Testis (tissue), 3 donors: ENCODE results near the gene ARL6. TPM values are rescaled to one million over a fixed set of nuclear protein-coding genes. Genes with fewer than 3 reads are reported as not detected.
"Not testable (repeated sequence)": the region's sequence is repeated elsewhere in the genome, so short reads cannot be mapped to it uniquely, and the experiment has no call there.

Experiments
- DNase-seq: peaks from one replicate; pipeline ENCODE4 v3.0.0-alpha.2; 2019
- H3K27ac ChIP-seq, 2 donors: fragments of 200-600 bp; sonication (generic); one replicate each; pipeline ENCODE4 v1.5.1; 2019
- H3K27me3 ChIP-seq: fragments of 200-600 bp; sonication (generic); one replicate; pipeline ENCODE4 v1.5.1; 2019
- H3K36me3 ChIP-seq: fragments of 200-600 bp; sonication (generic); one replicate; pipeline ENCODE4 v1.5.1; 2017; ENCODE audit warnings: low read depth; ENCODE audit errors: missing control alignments
- H3K4me1 ChIP-seq: fragments of 200-600 bp; sonication (generic); one replicate; pipeline ENCODE4 v1.5.1; 2019
- H3K4me3 ChIP-seq, 2 donors: fragments of 200-600 bp; sonication (generic); one replicate each; pipeline ENCODE4 v1.5.1; 2017 to 2019
- H3K9me3 ChIP-seq: fragments of 200-600 bp; sonication (generic); one replicate; pipeline ENCODE4 v1.5.1; 2017
- POLR2A ChIP-seq: fragments of 450-650 bp; IDR thresholded peaks from one replicate; pipeline ENCODE4 v1.6.1; 2017; ENCODE audit warnings: antibody characterized with exemption, mild to moderate bottlenecking, moderate library complexity
- WGBS, 2 donors: methylation state at CpG; one replicate each; pipeline ENCODE4 v1.1.5; 2018; 5-methylcytosine and 5-hydroxymethylcytosine counted together
- intact Hi-C: fragments of 100-400 bp; cut with DNase I; formaldehyde crosslinking; loops from one replicate; pipeline ENCODE4 v1.15.1; 2023; ENCODE audit warnings: low total_unique reads
- polyA plus RNA-seq: library from polyadenylated mRNA; stranded (reverse); fragments of 350-450 nt; fragmentation: Illumina TruSeq; extraction: RNeasy Lipid Tissue Mini Kit (QIAGEN cat#74804); gene quantifications from one replicate; pipeline ENCODE4 v1.2.3, GENCODE V29; 2014; ENCODE audit warnings: low read depth, low replicate concordance; ENCODE audit not compliant: insufficient read depth
- total RNA-seq, 2 donors: library from RNA; depleted of rRNA; stranded (reverse); fragments of >200 nt; gene quantifications; one replicate each; pipeline ENCODE4 v1.2.3, GENCODE V29; 2016
- TF ChIP-seq, protein P1 (sequence below), 3 experiments: fragments of 450-650 bp in 2 of 3; fragments of 200-600 bp in 1 of 3; sonication (generic) in 1 of 3; IDR thresholded peaks; one replicate each; pipeline ENCODE4 v1.5.1; 2016 to 2019; ENCODE audit warnings: antibody characterized with exemption in 3 of 3, mild to moderate bottlenecking in 2 of 3, moderate library complexity in 1 of 3

ARL6 gene
- total and polyA plus RNA-seq, 3 donors from 2014 or later: 10.6 to 23.4 (median 12.8) TPM

DNA sequence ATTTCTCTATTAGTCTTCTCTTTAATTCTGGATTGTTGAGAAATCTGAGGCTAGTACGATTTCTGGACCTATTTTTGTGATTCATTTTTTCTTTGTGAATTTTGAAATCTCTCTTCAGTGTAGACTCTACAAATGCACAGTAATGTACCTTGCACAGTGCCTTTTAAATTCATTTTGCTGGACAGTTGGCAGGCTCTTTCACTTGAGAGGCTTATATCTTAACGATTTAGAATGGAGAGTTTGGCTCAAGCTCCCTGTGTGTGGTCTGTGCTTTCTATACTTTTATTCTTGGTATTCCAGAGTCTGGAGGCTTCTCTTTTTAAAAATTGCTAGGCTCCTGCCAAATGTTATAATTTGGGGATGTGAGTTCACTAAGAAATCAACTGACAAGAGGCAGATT, 66.1 kb downstream of the ARL6 start:
- H3K27ac ChIP-seq: no peak overlapping the region
- no peaks in the 10 kb centered on the region for H3K27me3 ChIP-seq
- no peak for TF ChIP-seq POLR2A
- TF ChIP-seq, protein P1, sequence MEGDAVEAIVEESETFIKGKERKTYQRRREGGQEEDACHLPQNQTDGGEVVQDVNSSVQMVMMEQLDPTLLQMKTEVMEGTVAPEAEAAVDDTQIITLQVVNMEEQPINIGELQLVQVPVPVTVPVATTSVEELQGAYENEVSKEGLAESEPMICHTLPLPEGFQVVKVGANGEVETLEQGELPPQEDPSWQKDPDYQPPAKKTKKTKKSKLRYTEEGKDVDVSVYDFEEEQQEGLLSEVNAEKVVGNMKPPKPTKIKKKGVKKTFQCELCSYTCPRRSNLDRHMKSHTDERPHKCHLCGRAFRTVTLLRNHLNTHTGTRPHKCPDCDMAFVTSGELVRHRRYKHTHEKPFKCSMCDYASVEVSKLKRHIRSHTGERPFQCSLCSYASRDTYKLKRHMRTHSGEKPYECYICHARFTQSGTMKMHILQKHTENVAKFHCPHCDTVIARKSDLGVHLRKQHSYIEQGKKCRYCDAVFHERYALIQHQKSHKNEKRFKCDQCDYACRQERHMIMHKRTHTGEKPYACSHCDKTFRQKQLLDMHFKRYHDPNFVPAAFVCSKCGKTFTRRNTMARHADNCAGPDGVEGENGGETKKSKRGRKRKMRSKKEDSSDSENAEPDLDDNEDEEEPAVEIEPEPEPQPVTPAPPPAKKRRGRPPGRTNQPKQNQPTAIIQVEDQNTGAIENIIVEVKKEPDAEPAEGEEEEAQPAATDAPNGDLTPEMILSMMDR (IDR thresholded peaks at IDR 0.05): no peak
- H3K36me3 ChIP-seq: no peaks in the 10 kb centered on the region
- DNase-seq: no peak
- no peaks in the 10 kb centered on the region for H3K9me3 ChIP-seq
- intact Hi-C loops: no loop called here
- no peaks in the 10 kb centered on the region for H3K4me1 ChIP-seq
- no peak overlapping the region for H3K4me3 ChIP-seq
- 48 to 55% methylated on average over 2 of the region's 2 CpGs for WGBS, 2 donors

DNA sequence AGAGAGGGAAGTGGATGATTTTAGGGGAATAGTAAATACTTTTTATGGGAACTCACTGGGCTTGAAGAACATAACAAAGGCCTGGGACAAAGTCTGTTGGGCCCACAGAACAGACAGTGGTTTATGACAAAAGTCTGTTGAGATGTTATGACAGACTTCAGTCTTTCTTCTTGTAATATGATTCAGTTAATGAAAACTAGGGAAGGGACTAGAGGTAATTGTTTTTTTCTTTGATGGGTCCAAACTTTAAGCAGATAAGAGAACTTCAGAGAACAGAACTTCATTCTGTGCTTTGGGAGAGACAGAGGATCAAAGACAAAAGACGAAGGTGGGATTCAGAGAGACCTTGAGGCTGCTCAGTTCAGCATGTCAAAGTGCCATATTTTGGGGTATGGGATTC, 66.6 kb downstream of the ARL6 start:
- H3K4me1 ChIP-seq: no peaks in the 10 kb centered on the region
- H3K27ac ChIP-seq: no peak overlapping the region
- no peak overlapping the region for H3K4me3 ChIP-seq
- no peaks in the 10 kb centered on the region for H3K36me3 ChIP-seq
- WGBS, 2 donors: 72 to 73% methylated on average over 1 of the region's 1 CpG
- intact Hi-C loops: no loop called here
- H3K27me3 ChIP-seq: no peaks in the 10 kb centered on the region
- no peak for DNase-seq
- no peaks in the 10 kb centered on the region for H3K9me3 ChIP-seq
- TF ChIP-seq, protein P1 (IDR thresholded peaks at IDR 0.05): no peak
- no peak for TF ChIP-seq POLR2A

DNA sequence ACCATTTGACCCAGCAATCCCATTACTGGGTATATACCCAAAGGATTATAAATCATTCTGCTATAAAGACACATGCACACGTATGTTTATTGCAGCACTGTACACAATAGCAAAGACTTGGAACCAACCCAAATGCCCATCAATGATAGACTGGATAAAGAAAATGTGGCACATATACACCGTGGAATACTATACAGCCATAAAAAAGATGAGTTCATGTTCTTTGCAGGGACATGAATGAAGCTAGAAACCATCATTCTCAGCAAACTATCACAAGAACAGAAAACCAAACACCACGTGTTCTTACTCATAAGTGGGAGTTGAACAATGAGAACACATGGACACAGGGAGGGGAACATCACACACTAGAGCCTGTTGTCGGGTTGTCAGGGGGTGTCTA, 68.6 kb downstream of the ARL6 start:
- H3K9me3 ChIP-seq, intact Hi-C loops, H3K36me3 ChIP-seq, H3K4me3 ChIP-seq, H3K4me1 ChIP-seq, H3K27me3 ChIP-seq, H3K27ac ChIP-seq, DNase-seq: not testable (repeated sequence)
- 87 to 91% methylated on average over 4 of the region's 4 CpGs for WGBS, 2 donors

DNA sequence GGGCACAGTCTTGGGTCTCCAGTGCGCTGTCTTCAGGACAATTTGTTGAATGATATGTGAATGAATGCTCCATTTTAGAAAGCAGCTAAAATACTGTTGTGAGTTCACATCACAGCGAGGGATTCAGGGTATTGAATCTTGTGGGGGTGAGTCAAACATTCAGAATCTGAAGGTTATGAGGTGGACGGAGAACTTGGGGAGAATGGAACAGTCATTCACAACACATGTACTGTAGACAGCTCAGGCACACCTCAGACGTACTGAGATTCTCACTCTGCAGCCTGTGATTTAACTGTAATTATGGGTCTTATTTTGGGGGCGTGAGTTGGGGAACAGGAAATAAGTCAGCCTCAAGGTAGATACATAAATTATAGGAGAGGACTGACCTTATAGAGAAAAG, 71.2 kb downstream of the ARL6 start:
- TF ChIP-seq, protein P1 (IDR thresholded peaks at IDR 0.05): no peak
- no peak for TF ChIP-seq POLR2A
- WGBS, 2 donors: 96 to 97% methylated on average over 5 of the region's 5 CpGs
- no peaks in the 10 kb centered on the region for H3K36me3 ChIP-seq
- intact Hi-C loops: no loop called here
- no peaks in the 10 kb centered on the region for H3K4me1 ChIP-seq
- no peak overlapping the region for H3K4me3 ChIP-seq
- DNase-seq: no peak
- H3K27ac ChIP-seq: no peak overlapping the region
- H3K9me3 ChIP-seq: no peaks in the 10 kb centered on the region
- no peaks in the 10 kb centered on the region for H3K27me3 ChIP-seq

DNA sequence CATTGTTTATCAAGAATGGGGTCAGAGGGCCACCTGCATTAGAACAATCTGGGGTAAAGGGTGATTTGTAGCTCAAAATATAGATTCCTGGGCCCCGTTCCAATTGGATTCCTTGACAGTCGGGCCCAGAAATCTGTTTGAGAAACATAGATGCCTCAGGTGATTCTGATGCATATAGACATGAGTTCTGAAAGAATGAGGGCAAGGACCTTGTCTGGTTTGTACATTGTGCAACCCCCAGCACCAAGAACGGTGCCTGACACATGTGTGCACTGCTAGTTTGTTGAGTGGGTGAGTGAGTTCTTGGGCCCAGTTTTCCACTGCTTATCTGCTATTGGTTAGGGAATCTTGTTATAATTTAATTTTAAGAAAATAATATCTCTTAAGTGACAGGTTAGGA, 73.8 kb downstream of the ARL6 start:
- Histone ChIP-seq H3K27ac (no peak overlapping the region), H3K27me3 (no peaks in the 10 kb centered on the region), H3K4me3 (no peak overlapping the region), H3K9me3 (no peaks in the 10 kb centered on the region), H3K36me3 (no peaks in the 10 kb centered on the region), H3K4me1 (no peaks in the 10 kb centered on the region)
- whole genome bisulfite sequencing, 2 donors: 78 to 93% methylated on average over 3 of the region's 3 CpGs
- no peak for TF ChIP-seq POLR2A
- TF ChIP-seq, protein P1 (IDR thresholded peaks at IDR 0.05): no peak
- intact Hi-C loops: no loop called here
- DNase-seq: no peak
